Epithelial cell of proximal tubule (primary cell): Measurements from ENCODE around the gene RASL11B. TPM values are rescaled to one million over a fixed set of nuclear protein-coding genes. Genes with fewer than 3 reads are reported as not detected.

Experiments used
- DNase-seq: peaks from one replicate; pipeline ENCODE4 v3.0.0-alpha.2; 2011; ENCODE audit warnings: low read depth
- H3K4me3 ChIP-seq: 2 replicates; pipeline ENCODE4 v1.5.1; 2011; ENCODE audit warnings: low read depth, mild to moderate bottlenecking, low read length
- CTCF ChIP-seq: conservative IDR thresholded peaks from 2 replicates; pipeline ENCODE4 v1.5.1; 2012; ENCODE audit warnings: low read depth, mild to moderate bottlenecking, low read length
- total RNA-seq: library from RNA; depleted of rRNA; stranded (reverse); fragments of >200 nt; gene quantifications from 2 replicates; pipeline ENCODE4 v1.2.3, GENCODE V29; 2015

The RASL11B gene
- total RNA-seq, 1 donor from 2014 or later, result 3.6 TPM

DNA sequence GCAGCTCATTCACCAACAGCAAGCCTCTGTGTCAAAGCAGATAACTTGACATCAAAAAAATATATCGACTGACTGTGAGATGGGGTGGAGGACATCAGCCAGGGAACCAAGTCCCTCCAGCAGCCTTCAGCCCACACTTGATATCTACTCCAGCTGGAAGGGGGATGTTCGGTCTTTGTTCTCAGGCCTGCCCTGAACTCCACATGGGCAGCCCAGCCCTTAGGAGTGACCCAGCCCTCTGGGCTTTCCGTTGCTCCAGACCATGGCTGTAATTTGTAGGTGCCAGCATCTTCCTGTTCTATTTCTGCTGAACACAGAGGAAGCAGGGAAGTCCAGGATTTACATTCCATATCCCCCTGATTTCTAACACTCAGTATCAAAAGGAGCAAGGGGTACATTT lies 17.4 kb downstream of the RASL11B start:
- no peak for TF ChIP-seq CTCF
- no peak overlapping the region for H3K4me3 ChIP-seq
- no peak for DNase-seq

DNA sequence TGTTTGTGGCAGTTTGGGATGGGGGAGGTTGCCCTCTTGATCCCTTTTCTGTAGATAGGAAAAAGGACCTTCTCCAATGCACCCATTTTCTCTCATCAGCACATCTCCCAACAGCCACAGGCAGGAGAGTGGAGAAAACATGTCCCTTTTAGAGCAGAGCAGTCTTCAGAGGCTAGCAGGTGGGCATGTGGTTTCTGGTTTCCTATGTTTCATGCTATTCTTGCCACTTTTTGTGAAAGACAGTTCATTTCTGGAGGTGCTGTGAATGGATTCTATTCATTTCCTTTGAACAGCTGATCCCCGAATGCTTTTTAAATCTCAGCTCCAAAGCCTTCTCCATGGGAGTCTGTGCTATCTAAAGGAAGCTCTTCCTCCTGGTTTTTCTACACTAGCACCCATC lies 18.9 kb downstream of the RASL11B start:
- DNase-seq, result no peak

DNA sequence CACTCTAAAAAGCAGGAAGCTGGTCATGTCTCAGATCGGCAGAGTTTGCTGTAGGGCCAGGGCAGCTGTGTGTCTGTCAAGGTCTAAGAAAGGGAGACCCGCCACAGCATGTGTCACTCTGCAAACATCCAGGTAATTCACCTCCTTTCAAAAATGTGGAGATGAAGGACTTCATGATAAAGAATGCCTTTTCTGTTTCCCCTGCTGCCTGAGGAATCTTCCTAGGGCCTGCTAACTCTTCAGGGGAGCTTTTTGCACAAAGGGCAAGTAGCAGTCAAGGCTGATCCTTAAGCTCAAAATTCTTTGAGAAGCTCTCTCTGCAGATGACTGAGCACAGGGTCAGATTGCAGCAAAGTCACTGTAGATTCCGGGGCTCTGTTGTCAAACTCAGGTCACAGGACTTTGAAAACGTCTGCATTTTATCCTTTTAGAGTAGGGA lies 21.1 kb downstream of the RASL11B start:
- no peak for DNase-seq
- H3K4me3 ChIP-seq, result no peak overlapping the region
- no peak for TF ChIP-seq CTCF

More for the DNA sequence above, 18.9 kb downstream of the RASL11B start:
- no peak for TF ChIP-seq CTCF
- H3K4me3 ChIP-seq, result no peak overlapping the region

- no peak for TF ChIP-seq CTCF
- no peak for DNase-seq
- H3K4me3 ChIP-seq, result no peak overlapping the region
These were observed 21.9 kb downstream of the RASL11B start for GRCh38 chr4:52883707-52884669.

DNA sequence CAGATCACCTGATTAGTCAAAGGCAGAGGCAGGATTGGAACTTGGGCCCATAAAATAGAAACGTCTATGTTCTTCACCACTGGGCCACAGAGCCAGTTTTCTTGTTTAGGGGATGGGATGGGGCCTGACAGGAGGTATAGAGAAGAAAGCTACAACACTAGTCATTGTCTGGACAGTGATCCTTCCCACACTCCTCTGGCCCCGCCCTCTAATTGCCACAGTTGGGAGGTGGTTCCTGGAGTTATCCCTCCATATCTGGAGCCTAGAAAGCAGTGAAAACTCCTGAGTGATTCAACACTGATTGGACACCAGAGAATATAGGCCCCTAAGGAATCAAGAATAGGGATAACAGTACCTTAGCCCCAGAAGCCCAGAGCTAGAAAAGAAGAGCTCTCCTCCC lies 22.9 kb downstream of the RASL11B start:
- no peak for TF ChIP-seq CTCF
- H3K4me3 ChIP-seq, result no peak overlapping the region
- no peak for DNase-seq

DNA sequence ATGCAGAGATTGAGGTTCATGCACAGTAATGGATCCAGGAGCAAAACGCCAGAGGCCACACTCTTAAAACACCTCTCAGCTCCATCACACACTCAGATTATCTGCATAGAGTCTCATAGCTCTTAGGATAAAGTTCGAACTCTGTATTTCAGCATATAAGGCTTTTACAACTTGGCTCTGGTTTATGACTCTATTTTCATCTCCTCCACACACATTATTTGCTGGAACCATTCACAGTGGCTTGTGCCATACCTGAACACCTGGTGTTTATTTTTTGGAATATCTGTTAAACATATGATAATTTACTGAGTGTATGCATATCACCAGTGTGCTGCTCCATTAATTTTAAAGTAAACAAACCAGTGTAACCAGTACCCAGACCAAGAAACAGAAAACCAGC lies 27.2 kb downstream of the RASL11B start:
- no peak for DNase-seq
- TF ChIP-seq CTCF, result no peak
- no peak overlapping the region for H3K4me3 ChIP-seq
